H1 (cell line): ENCODE results near the gene NUCB1. TPM values are rescaled to one million over a fixed set of nuclear protein-coding genes. Genes with fewer than 3 reads are reported as not detected.
A peak's percentile ranks its signal among the peaks of the same experiment; 100 is the strongest.

Experiments used
- CTCF ChIA-PET: fragments of 300-600 bp; sonication (Branson Sonifier 250); formaldehyde crosslinking; loops from one replicate; lab custom pipeline; 2021; ENCODE audit not compliant: partially characterized antibody; lab: Charles Lee
- POLR2A ChIA-PET: fragments of 300-600 bp; sonication (Branson Sonifier 250); formaldehyde crosslinking; loops from one replicate; lab custom pipeline; 2021; ENCODE audit warnings: inconsistent platforms; ENCODE audit not compliant: partially characterized antibody; lab: Charles Lee
- DNase-seq, 2 experiments: peaks; one replicate each; pipeline versions ENCODE4 v3.0.0 to v3.0.0-alpha.2; 2010 to 2022; ENCODE audit warnings: low spot score in 2 of 2, low read depth in 1 of 2, mixed read lengths in 1 of 2
- FAIRE-seq: peaks from 2 replicates; lab custom pipeline; 2011; peaks lifted over from hg19 to GRCh38; lab: Jason Lieb, UNC
- H2AFZ ChIP-seq: 2 replicates; pipeline ENCODE4 v1.8.1; 2012; ENCODE audit warnings: low read length, inconsistent platforms
- H2AK5ac ChIP-seq: 2 replicates; pipeline ENCODE4 v1.6.1; 2013; ENCODE audit warnings: low read depth, low read length
- H2BK120ac ChIP-seq: replicated peaks from 2 replicates; pipeline ENCODE3; 2013; ENCODE audit warnings: low read depth, low read length, inconsistent platforms
- H2BK12ac ChIP-seq: 2 replicates; pipeline ENCODE4 v1.6.1; 2013; ENCODE audit warnings: low read depth, low read length
- H2BK15ac ChIP-seq: 2 replicates; pipeline ENCODE4 v1.6.1; 2013; ENCODE audit warnings: low read length
- H2BK20ac ChIP-seq: 2 replicates; pipeline ENCODE4 v1.6.1; 2013; ENCODE audit warnings: low read length
- H2BK5ac ChIP-seq: 2 replicates; pipeline ENCODE4 v1.6.1; 2013; ENCODE audit warnings: low read depth, low read length
- H3K14ac ChIP-seq: 2 replicates; pipeline ENCODE4 v1.6.1; 2013; ENCODE audit warnings: inconsistent platforms; ENCODE audit not compliant: insufficient read length
- H3K18ac ChIP-seq: 2 replicates; pipeline ENCODE4 v1.6.1; 2013; ENCODE audit warnings: low read length; ENCODE audit errors: extremely low read depth
- H3K23ac ChIP-seq: 2 replicates; pipeline ENCODE4 v1.6.1; 2013; ENCODE audit warnings: inconsistent platforms; ENCODE audit not compliant: insufficient read length
- H3K23me2 ChIP-seq: 2 replicates; pipeline ENCODE4 v1.6.1; 2013; ENCODE audit warnings: low read depth, low read length
- H3K27ac ChIP-seq: 2 replicates; pipeline ENCODE4 v1.6.1; 2011; ENCODE audit warnings: low read depth, low read length, inconsistent platforms
- H3K27me3 ChIP-seq, 4 experiments: replicated peaks in 1 of 4; 1 replicate in 1 of 4; 2 replicates in 3 of 4; pipeline versions ENCODE4 v1.6.1 to v1.8.1; 2011 to 2013; ENCODE audit warnings: low read length in 3 of 4, mild to moderate bottlenecking in 3 of 4, inconsistent platforms in 2 of 4, mixed read lengths in 2 of 4, moderate library complexity in 1 of 4; ENCODE audit not compliant: control insufficient read depth in 3 of 4, insufficient read depth in 3 of 4; ENCODE audit errors: extremely low read depth in 1 of 4
- H3K36me3 ChIP-seq, 4 experiments: 2 replicates each; pipeline versions ENCODE4 v1.6.1 to v1.8.1; 2011 to 2013; ENCODE audit warnings: mild to moderate bottlenecking in 4 of 4, low read length in 3 of 4, moderate library complexity in 2 of 4, control low read depth in 1 of 4, inconsistent platforms in 1 of 4; ENCODE audit not compliant: insufficient read depth in 4 of 4, control insufficient read depth in 2 of 4
- H3K4ac ChIP-seq: replicated peaks from 2 replicates; pipeline ENCODE3; 2013; ENCODE audit warnings: low read length, low read depth, mixed read lengths, inconsistent platforms; ENCODE audit not compliant: insufficient read length
- H3K4me1 ChIP-seq, 4 experiments: replicated peaks in 1 of 4; 1 replicate in 1 of 4; 2 replicates in 3 of 4; pipeline versions ENCODE4 v1.6.1 to v1.8.1; 2011 to 2013; ENCODE audit warnings: low read length in 3 of 4, inconsistent platforms in 2 of 4, mixed read lengths in 1 of 4; ENCODE audit not compliant: insufficient read depth in 4 of 4, control insufficient read depth in 3 of 4
- H3K4me2 ChIP-seq, 2 experiments: 2 replicates each; pipeline versions ENCODE4 v1.6.1 to v1.8.1; 2011 to 2013; ENCODE audit warnings: low read depth in 2 of 2, low read length in 2 of 2, control low read depth in 1 of 2, inconsistent platforms in 1 of 2, mild to moderate bottlenecking in 1 of 2; ENCODE audit not compliant: insufficient read depth in 1 of 2
- H3K4me3 ChIP-seq, 4 experiments: fragments of 200-600, 300-600 bp in 1 of 4; sonication (generic), shearing (Covaris generic), sonication (Bioruptor Twin) in 1 of 4; 2 replicates each; pipeline versions ENCODE4 v1.5.1 to v1.8.1; 2011 to 2016; ENCODE audit warnings: low read length in 4 of 4, low read depth in 3 of 4, control low read depth in 2 of 4, inconsistent platforms in 2 of 4, mild to moderate bottlenecking in 2 of 4, mixed read lengths in 1 of 4, moderate library complexity in 1 of 4; ENCODE audit not compliant: insufficient read depth in 2 of 4; ENCODE audit errors: extremely low read depth in 1 of 4
- H3K56ac ChIP-seq: replicated peaks from 2 replicates; pipeline ENCODE3; 2013; ENCODE audit warnings: low read depth, mild to moderate bottlenecking, mixed read lengths, low read length, inconsistent platforms; ENCODE audit not compliant: insufficient read length
- H3K79me1 ChIP-seq: 2 replicates; pipeline ENCODE4 v1.6.1; 2013; ENCODE audit warnings: low read depth, low read length, control low read depth
- H3K79me2 ChIP-seq, 2 experiments: 2 replicates each; pipeline versions ENCODE4 v1.6.1 to v1.8.1; 2012 to 2013; ENCODE audit warnings: low read length in 2 of 2, mild to moderate bottlenecking in 2 of 2, inconsistent platforms in 1 of 2; ENCODE audit not compliant: insufficient read depth in 2 of 2, control insufficient read depth in 1 of 2
- H3K9ac ChIP-seq, 4 experiments: replicated peaks in 1 of 4; 1 replicate in 1 of 4; 2 replicates in 3 of 4; pipeline versions ENCODE4 v1.6.1 to v1.8.1; 2011 to 2013; ENCODE audit warnings: low read depth in 3 of 4, low read length in 3 of 4, control low read depth in 2 of 4, mild to moderate bottlenecking in 2 of 4, moderate library complexity in 2 of 4, inconsistent platforms in 1 of 4; ENCODE audit errors: extremely low read depth in 1 of 4
- H3K9me3 ChIP-seq, 2 experiments: 2 replicates each; pipeline versions ENCODE4 v1.6.1 to v1.8.1; 2012 to 2013; ENCODE audit warnings: mild to moderate bottlenecking in 2 of 2, moderate library complexity in 2 of 2, control low read depth in 1 of 2, inconsistent platforms in 1 of 2, low read depth in 1 of 2, low read length in 1 of 2, mixed read lengths in 1 of 2; ENCODE audit not compliant: insufficient read depth in 2 of 2
- H4K20me1 ChIP-seq, 2 experiments: replicated peaks in 1 of 2; 2 replicates each; pipeline versions ENCODE3 to v1.8.1; 2011 to 2013; ENCODE audit warnings: inconsistent platforms in 2 of 2, low read length in 2 of 2, mild to moderate bottlenecking in 1 of 2; ENCODE audit not compliant: insufficient read depth in 2 of 2, control insufficient read depth in 1 of 2
- H4K5ac ChIP-seq: 2 replicates; pipeline ENCODE4 v1.6.1; 2013; ENCODE audit warnings: low read length, low read depth, mixed read lengths, inconsistent platforms; ENCODE audit not compliant: insufficient read length
- H4K8ac ChIP-seq: 2 replicates; pipeline ENCODE4 v1.8.0; 2013; ENCODE audit warnings: mild to moderate bottlenecking, moderate library complexity, low read length, inconsistent platforms; ENCODE audit not compliant: insufficient read depth; ENCODE audit errors: extremely low read depth
- H4K91ac ChIP-seq: replicated peaks from 2 replicates; pipeline ENCODE3; 2013; ENCODE audit warnings: low read length, mixed read lengths, inconsistent platforms; ENCODE audit not compliant: insufficient read length
- JUND ChIP-seq: IDR thresholded peaks from 2 replicates; pipeline ENCODE4 v1.6.1; 2011; ENCODE audit warnings: mild to moderate bottlenecking, improper control_type of control experiment, low read length
- SIX5 ChIP-seq: IDR thresholded peaks from 2 replicates; pipeline ENCODE4 v1.6.1; 2011; ENCODE audit warnings: mild to moderate bottlenecking, low read depth, low read length
- WGBS, 2 experiments: shearing (Covaris generic) in 1 of 2; methylation state at CpG; one replicate each; pipeline versions ENCODE4 v1.1.6 to v1.1.7; 2013 to 2015; ENCODE audit warnings: low lambda C conversion rate in 2 of 2, mixed read lengths in 2 of 2, inconsistent platforms in 1 of 2, low coverage in 1 of 2, missing lambda C conversion rate in 1 of 2; ENCODE audit not compliant: insufficient replicate concordance in 2 of 2, insufficient coverage in 1 of 2, insufficient read length in 1 of 2; ENCODE audit errors: extremely low coverage in 1 of 2, missing lambda C conversion rate in 1 of 2; 5-methylcytosine and 5-hydroxymethylcytosine counted together
- polyA plus RNA-seq, 7 experiments: library from polyadenylated mRNA; depleted of rRNA in 3 of 7; stranded (reverse) in 5 of 7; unstranded in 2 of 7; fragments of >200 nt in 5 of 7; fragments of 200-250 nt in 2 of 7; gene quantifications; 1 replicate in 5 of 7; 2 replicates in 1 of 7; 4 replicates in 1 of 7; pipeline versions ENCODE4 v1.2.1 to v1.2.3, GENCODE V29; 2011 to 2013; ENCODE audit warnings: missing spikeins in 2 of 7, mixed read lengths in 2 of 7
- total RNA-seq: library from RNA; stranded (reverse); fragmentation: NEBNext Ultra II Directional; extraction: Animal tissue kit (Norgen Biotek cat#: 25700); gene quantifications from 2 replicates; pipeline ENCODE4 v1.2.1, GENCODE V29; 2021

Gene NUCB1
- total and polyA plus RNA-seq, 2 of the 8 experiments (the other 6 are each of a cell fraction or from before 2014, with no cell fraction given), result 111 to 121 TPM

DNA sequence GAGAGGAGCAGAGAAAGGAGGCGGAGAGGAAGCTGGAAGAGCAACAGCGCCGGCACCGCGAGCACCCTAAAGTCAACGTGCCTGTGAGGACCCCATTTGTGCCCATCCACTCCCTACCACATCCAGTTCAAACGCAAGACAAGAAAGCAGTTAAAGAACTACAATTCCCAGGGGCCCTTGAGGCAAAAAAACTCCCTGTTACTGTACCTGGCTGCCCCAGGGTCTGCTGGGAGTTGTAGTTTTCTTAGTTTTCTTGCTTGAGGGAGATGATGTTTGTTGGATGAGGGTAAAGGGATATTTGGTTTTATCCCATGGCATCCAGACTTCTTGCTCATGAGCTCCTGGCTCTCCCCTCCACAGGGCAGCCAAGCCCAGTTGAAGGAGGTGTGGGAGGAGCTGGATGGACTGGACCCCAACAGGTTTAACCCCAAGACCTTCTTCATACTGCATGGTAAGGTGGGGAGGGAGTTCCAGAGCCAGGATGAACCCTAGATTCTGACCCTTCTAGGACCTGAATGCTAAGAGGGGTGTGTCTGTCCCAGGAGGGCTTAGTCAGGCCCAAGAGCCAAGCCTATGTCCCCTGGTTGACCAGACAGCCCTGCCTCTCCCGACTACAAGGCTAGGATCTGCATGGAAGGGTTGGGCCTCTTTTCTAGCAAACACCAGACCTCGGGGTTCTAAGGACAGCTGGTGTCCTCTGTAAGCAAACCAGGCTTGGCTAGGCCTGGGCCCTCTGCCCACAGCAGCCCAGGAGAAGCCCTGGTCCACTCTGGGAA is 13.2 kb downstream of the NUCB1 start:
- H3K4me2 ChIP-seq, result no peak overlapping the region
- H2AFZ ChIP-seq, result no peak overlapping the region
- H2BK12ac ChIP-seq, result no peak overlapping the region
- H3K79me1 ChIP-seq, result no peaks in the 10 kb centered on the region
- no peak overlapping the region for H2BK15ac ChIP-seq
- H3K36me3 ChIP-seq, result peaks cover 18 to 57% (median 35%) of the 10 kb centered on the region in 4 experiments
- H3K14ac ChIP-seq, result no peak overlapping the region
- no peaks in the 10 kb centered on the region for H3K79me2 ChIP-seq
- no peak overlapping the region for H3K9ac ChIP-seq
- no peak overlapping the region for H3K56ac ChIP-seq
- H3K4me3 ChIP-seq, result no peak overlapping the region
- POLR2A ChIA-PET, result interaction anchor here (0.6 to 3.1 kb wide), 6 partner anchors 13 to 240 kb away, joined by 3 to 8 read pairs (median 3); partner anchors contain the start of genes NTN5, NUCB1 and PPP1R15A
- H3K4ac ChIP-seq, result no peak overlapping the region
- no peak overlapping the region for H2BK20ac ChIP-seq
- no peak overlapping the region; the same call in 1 of the 2 replicates for H4K8ac ChIP-seq
- H3K4me1 ChIP-seq, result no peaks in the 10 kb centered on the region
- no peak overlapping the region for H2BK120ac ChIP-seq
- H3K9me3 ChIP-seq, result no peaks in the 10 kb centered on the region
- H4K5ac ChIP-seq, result no peak overlapping the region
- H2BK5ac ChIP-seq, result no peak overlapping the region
- peaks cover 0 to 7% of the 10 kb centered on the region in 2 experiments for H4K20me1 ChIP-seq
- no peak overlapping the region for H3K23ac ChIP-seq
- H3K18ac ChIP-seq, result no peak overlapping the region
- CTCF ChIA-PET, result interaction anchor here (2.0 kb wide), 1 partner anchor 118 kb away, joined by 5 read pairs; no protein-coding TSS in a partner anchor
- no peak for FAIRE-seq
- H3K27ac ChIP-seq, result no peak overlapping the region
- 94% methylated on average over 9 of the region's 9 CpGs; no CpG with 5 or more reads in 1 of the 2 experiments for WGBS, 2 experiments
- H3K27me3 ChIP-seq, result no peaks in the 10 kb centered on the region
- no peak overlapping the region for H2AK5ac ChIP-seq
- no peaks in the 10 kb centered on the region; the same call in 1 of the 2 replicates for H3K23me2 ChIP-seq
- DNase-seq, result no peak
- H4K91ac ChIP-seq, result no peak overlapping the region
- no peak for TF ChIP-seq JUND
- TF ChIP-seq SIX5, result peak; percentile 96
- TF ChIP-seq, all 59 proteins: peak for 1
